Osteocyte (in vitro differentiated cells): Measurements from ENCODE around the gene TPCN2. TPM values are rescaled to one million over a fixed set of nuclear protein-coding genes. Genes with fewer than 3 reads are reported as not detected.

Experiments
- DNase-seq: peaks from one replicate; pipeline ENCODE4 v3.0.0; 2021; ENCODE audit warnings: mixed read lengths; ENCODE audit not compliant: unreplicated experiment; ENCODE audit errors: extremely low spot score
- H3K27ac Mint-ChIP-seq: one replicate; pipeline ENCODE4 v1.8.0; 2021; ENCODE audit warnings: mild to moderate bottlenecking, mixed read lengths; ENCODE audit not compliant: unreplicated experiment
- H3K27me3 Mint-ChIP-seq: one replicate; pipeline ENCODE4 v1.8.0; 2021; ENCODE audit warnings: mixed read lengths; ENCODE audit not compliant: unreplicated experiment
- H3K36me3 Mint-ChIP-seq: one replicate; pipeline ENCODE4 v1.8.0; 2021; ENCODE audit warnings: mixed read lengths; ENCODE audit not compliant: unreplicated experiment
- H3K4me1 Mint-ChIP-seq: one replicate; pipeline ENCODE4 v1.8.0; 2021; ENCODE audit warnings: mixed read lengths; ENCODE audit not compliant: unreplicated experiment
- H3K4me3 Mint-ChIP-seq: one replicate; pipeline ENCODE4 v1.8.0; 2021; ENCODE audit warnings: mild to moderate bottlenecking, moderate library complexity, mixed read lengths; ENCODE audit not compliant: unreplicated experiment
- H3K9me3 Mint-ChIP-seq: one replicate; pipeline ENCODE4 v1.8.0; 2021; ENCODE audit warnings: mixed read lengths; ENCODE audit not compliant: unreplicated experiment
- CTCF ChIP-seq: fragments of 200-600 bp; sonication (generic); IDR thresholded peaks from 2 replicates; pipeline ENCODE4 v1.5.0; 2021; ENCODE audit warnings: antibody characterized with exemption, mild to moderate bottlenecking, moderate library complexity
- total RNA-seq: library from RNA; stranded (reverse); gene quantifications from 2 replicates; pipeline ENCODE4 v1.2.1, GENCODE V29; 2021

The TPCN2 gene
- total RNA-seq, 1 donor from 2014 or later: 22.4 TPM

GRCh38 chr11:69027704-69028372 lies 20.9 kb upstream of the TPCN2 start:
- H3K36me3 Mint-ChIP-seq: no peaks in the 10 kb centered on the region
- H3K27ac Mint-ChIP-seq: no peak overlapping the region
- H3K27me3 Mint-ChIP-seq: peaks cover 5% of the 10 kb centered on the region
- H3K4me3 Mint-ChIP-seq: no peak overlapping the region
- H3K4me1 Mint-ChIP-seq: no peaks in the 10 kb centered on the region
- no peaks in the 10 kb centered on the region for H3K9me3 Mint-ChIP-seq
- TF ChIP-seq CTCF: no peak
- no peak for DNase-seq

GRCh38 chr11:69030301-69030700 lies 18.4 kb upstream of the TPCN2 start:
- no peak for DNase-seq
- Mint-ChIP-seq H3K27ac (no peak overlapping the region), H3K4me3 (no peak overlapping the region), H3K9me3 (no peaks in the 10 kb centered on the region), H3K4me1 (peaks cover 3% of the 10 kb centered on the region), H3K36me3 (no peaks in the 10 kb centered on the region), H3K27me3 (peaks cover 5% of the 10 kb centered on the region)
- TF ChIP-seq CTCF: no peak

GRCh38 chr11:69032833-69033232 lies 15.9 kb upstream of the TPCN2 start:
- H3K9me3 Mint-ChIP-seq: no peaks in the 10 kb centered on the region
- H3K27ac Mint-ChIP-seq: no peak overlapping the region
- DNase-seq: no peak
- peaks cover 5% of the 10 kb centered on the region for H3K4me1 Mint-ChIP-seq
- H3K27me3 Mint-ChIP-seq: peaks cover 5% of the 10 kb centered on the region
- no peak overlapping the region for H3K4me3 Mint-ChIP-seq
- no peaks in the 10 kb centered on the region for H3K36me3 Mint-ChIP-seq
- no peak for TF ChIP-seq CTCF

- Mint-ChIP-seq H3K27ac (no peak overlapping the region), H3K4me1 (peaks cover 5% of the 10 kb centered on the region), H3K27me3 (peaks cover 5% of the 10 kb centered on the region), H3K4me3 (no peak overlapping the region), H3K9me3 (no peaks in the 10 kb centered on the region), H3K36me3 (no peaks in the 10 kb centered on the region)
- TF ChIP-seq CTCF: no peak
- no peak for DNase-seq
Measured at GRCh38 chr11:69033431-69033830, 15.3 kb upstream of the TPCN2 start.

GRCh38 chr11:69034123-69034867 lies 14.4 kb upstream of the TPCN2 start:
- H3K4me1 Mint-ChIP-seq: peaks cover 5% of the 10 kb centered on the region
- H3K4me3 Mint-ChIP-seq: no peak overlapping the region
- peaks cover 5% of the 10 kb centered on the region for H3K27me3 Mint-ChIP-seq
- no peak for TF ChIP-seq CTCF
- H3K9me3 Mint-ChIP-seq: no peaks in the 10 kb centered on the region
- no peak for DNase-seq
- H3K27ac Mint-ChIP-seq: no peak overlapping the region
- H3K36me3 Mint-ChIP-seq: no peaks in the 10 kb centered on the region
